ENCODE results near the gene SLC6A11.

The SLC6A11 gene

DNA sequence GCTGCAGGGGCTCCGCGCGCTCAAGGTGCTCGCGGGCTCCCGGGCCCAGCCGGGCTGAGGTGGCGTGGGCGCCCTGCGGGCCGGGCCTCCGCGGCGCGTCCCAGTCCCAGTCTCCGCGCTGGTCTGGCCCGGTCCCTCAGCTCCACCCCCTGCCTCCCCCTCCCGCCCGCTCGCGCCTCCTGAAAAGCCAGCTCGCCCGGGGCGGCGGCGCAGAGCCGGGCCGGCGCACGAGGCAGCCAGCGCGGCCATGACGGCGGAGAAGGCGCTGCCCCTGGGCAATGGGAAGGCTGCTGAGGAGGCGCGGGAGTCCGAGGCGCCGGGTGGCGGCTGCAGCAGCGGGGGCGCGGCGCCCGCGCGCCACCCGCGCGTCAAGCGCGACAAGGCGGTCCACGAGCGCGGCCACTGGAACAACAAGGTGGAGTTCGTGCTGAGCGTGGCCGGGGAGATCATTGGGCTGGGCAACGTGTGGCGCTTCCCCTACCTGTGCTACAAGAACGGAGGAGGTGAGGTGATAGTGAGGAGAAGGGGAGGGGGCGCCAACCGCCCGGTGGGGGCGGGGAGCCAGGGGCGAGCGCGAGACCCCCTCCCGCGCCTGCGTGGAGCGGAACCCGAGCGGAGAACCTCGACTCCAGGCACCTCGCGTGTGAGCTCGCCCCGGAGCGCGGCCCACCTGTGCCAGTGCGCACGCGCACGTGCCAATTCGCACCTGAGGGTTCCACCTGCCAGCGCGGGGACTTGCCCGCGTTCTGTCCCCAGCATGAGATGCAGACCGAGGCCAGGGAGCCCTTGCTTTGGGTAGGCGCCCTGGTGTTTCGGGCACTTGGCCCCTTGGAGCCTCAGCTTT, at the start of gene SLC6A11:
Gene SLC6A11, plus strand, starts transcription at position 210 of the 844 bp plus-strand sequence. Its CDS starts 38 bp downstream, at position 248.
- FAIRE-seq, result no peak

DNA sequence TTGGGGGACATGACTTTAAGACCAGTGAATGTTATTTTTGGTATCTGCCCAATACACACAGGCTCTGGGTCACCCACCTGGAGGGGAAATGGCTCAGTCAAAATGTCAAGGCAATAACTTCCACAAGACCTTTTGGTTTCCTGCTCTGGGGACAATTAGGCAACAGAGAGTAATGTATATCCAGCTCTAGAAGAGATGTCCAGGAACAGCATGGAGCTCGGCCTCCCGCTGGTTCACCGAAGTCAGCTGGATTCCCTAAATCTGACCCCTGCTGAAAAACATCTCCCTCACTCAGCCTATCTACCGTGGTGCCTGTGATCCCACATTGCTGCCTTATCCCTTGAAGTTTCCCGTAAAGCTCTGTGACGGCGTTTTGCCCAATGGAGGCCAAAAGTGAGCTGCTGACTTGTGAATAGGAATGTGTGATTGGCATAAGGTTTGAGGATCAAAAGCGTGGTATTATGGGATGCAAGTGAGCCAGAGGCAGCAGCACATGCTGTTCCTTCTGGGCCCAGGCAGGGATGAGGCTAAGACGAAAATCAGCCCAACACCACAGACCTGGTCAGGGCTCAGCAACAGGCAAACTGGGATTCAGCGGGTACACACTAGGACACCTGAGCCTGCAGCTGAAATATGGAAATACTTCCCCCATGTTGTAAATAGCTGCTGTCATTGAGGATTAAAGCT, 47.2 kb upstream of the SLC6A11 start:
- FAIRE-seq (no peak), DNase-seq (ENCODE audit: extremely low spot score, insufficient read length, low read depth) (no peak)

More for the DNA sequence above, at the start of gene SLC6A11:
- no peak for DNase-seq (ENCODE audit: extremely low spot score, insufficient read length, low read depth)

DNA sequence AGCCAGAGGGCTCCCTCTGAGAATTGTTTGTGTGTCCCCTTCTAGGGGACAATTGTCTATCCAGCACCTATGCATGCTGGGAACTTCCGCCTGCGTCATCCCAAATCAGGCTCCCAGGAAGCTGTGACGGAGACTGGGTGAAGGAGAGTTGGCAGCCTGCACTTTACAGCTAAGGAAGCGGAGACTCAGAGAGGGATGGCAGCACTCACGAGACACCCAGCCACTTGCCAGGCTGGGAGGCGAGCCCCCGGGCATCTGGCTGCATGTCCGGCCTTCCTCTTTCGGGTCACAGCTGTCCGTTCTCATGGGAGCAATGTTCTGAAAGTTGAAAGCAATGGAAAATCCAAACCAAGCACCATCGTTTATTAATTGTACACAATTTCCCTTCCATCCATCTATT, 45.5 kb upstream of the SLC6A11 start:
- no peak for FAIRE-seq
- no peak for DNase-seq (ENCODE audit: extremely low spot score, insufficient read length, low read depth)

DNA sequence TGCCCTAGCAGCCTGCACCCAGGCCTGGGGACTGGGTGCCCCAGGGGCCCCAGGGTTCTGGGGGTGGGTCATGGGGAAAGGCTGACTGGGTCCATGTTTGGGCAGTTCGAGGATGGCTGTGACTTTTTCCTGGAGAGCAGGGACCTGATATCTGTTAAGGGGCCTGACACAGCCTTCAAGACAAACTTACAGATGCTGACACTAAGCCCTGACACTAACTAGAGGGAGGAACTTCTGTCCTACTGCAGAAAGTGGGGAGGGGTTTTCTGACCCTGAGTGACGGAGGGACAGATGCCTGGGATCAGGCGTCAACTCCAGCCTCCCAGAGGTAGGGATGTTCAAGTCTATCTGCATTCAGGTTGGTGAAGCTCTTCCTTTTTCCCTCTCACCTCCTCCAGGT, 45.0 kb upstream of the SLC6A11 start:
- FAIRE-seq (no peak), DNase-seq (ENCODE audit: extremely low spot score, insufficient read length, low read depth) (no peak)

DNA sequence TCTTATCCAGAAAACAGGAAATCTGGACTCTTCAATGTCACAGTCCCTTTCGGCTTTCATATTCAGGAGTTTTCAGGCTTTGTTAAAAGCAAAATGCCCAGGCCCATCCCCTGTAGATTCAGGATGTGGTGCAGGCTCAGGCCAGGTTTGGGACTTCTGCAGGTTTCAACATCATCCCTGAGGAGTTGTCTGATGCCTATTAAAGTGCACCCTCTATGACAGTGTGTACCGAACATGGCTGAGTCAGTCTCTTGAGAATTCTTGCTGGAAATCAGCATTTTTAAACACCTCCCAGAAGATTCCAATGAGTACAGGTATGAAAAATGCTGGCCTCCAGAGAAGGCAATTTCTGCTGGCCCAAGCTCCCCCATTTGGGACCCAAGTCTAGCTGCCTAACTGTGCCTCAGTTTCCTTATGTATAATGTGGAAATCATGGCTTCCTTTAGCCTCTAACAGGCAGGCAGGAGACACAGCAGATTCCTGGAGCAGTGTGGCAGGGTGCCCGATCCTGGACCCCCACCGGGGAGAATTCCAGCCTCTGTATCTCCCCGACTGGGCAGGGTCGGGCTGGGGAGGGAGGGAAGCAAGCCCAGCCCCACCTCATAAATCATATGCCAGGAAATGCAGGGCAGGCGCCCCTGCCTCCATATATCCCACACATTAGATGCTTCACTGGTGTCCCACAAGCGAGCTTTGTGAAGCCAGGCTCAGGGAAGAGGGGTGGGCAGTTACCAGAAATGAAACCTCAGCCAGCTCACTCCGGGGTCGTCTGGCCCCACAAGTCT, 44.4 kb upstream of the SLC6A11 start:
- no peak for FAIRE-seq
- no peak for DNase-seq (ENCODE audit: extremely low spot score, insufficient read length, low read depth)

DNA sequence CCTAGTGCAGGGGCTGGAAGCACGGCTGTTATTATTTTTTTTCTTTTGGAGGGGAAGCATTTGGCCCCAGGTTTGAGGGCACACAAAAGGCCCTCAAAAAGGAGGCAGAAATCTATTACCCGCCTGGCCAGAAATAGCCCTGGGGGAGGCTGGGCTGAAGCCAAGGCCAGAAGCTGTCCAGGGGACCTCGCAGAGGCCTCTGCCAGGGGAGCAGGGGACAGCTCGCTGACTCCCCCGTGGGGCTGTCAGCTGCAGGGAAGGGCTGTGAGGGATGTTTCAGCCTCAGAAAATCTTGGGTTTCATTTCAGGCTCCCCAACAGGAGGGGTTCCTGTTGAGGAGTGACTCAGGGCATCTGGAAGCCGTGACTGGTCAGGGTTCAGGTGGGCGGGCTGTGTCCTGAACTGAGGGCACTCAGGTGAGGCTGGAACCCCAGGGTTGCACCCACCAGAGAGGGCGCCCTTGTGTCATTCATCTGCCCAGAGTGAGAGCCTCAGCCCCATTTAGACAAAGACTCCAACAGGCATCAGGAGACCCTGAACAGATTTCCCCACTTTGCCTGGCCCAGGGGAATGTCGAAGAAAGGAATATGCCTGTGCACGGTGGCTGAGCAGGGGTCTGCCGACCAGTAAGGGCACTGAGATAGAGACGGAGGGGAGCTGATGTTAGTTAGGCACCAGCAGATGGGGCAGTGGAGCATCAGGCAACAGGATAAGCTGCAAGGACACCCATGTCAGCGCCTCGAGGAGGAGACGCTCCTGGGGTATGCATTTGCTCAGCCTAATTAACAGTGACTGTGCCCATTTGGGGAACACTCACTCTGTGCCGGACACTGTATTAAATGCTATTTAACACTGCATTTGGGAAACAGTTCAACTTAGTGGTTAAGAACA, 43.5 kb upstream of the SLC6A11 start:
- DNase-seq (ENCODE audit: extremely low spot score, insufficient read length, low read depth) (no peak), FAIRE-seq (no peak)

DNA sequence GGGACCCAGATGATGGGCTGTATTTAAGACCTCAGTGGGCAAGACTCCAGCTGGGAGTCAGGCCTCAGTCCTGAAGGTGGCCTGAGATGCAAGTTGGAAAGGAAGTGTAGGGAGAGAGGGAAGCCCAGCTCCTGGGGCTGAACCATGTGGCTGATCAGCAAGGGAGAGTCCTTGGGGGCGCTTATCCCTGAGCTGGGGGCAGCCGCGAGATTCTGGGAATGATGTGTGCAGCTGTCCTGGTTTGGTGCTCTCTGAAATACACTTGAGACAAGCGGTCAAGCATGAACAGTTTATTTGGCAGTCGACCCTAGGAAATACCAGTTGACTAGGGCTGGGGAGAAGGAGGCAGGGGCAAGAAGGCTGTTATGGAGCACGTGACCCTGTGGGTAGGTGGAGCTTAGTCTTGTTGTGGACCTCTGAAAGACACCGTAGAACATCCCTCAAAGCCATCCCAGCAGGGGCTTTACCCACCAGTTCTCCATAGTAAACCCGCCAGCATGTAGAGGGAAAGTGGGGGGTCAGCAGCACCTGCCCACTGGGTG, 41.8 kb upstream of the SLC6A11 start:
- no peak for FAIRE-seq
- DNase-seq (ENCODE audit: extremely low spot score, insufficient read length, low read depth), result no peak

DNA sequence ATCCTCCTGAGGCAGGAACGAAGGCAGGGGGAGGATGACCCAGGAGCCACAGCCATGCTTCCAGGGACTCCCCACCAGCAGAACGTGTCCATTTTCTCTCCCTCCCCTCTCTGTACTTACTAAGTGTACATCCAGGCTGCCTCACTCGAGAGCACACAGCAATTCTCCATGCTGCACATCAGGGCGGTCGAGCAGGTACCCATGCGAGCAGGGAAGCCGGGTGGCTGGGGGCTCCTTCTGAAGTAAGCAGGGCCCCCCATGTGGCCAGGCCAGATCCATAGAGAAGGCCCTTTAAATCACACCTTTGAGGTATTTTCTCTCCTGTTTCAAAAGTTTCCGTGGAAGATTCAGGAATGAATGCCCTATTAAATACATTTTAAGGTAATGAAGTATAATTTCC, 41.2 kb upstream of the SLC6A11 start:
- no peak for DNase-seq (ENCODE audit: extremely low spot score, insufficient read length, low read depth)
- no peak for FAIRE-seq

DNA sequence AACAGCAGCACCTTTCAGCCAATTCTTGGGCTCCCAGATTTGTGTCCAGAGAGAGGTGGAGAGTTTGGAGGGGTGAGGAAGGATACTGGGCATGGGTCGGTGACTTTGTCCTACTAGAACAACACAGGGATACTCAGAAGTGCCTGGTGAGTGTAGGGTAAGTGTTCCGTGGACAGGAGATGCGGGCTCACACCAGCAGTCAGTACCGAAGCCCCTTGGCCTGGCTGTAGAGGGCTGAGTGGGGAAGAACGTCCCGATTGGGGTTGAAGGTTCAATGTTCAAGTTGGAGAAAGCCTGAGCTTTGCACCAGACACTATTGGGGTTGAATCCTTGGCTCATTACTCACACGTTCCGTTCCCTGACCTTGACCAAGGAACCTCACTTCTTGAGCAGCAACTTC, 40.8 kb upstream of the SLC6A11 start:
- DNase-seq (ENCODE audit: extremely low spot score, insufficient read length, low read depth), result no peak
- FAIRE-seq, result no peak

DNA sequence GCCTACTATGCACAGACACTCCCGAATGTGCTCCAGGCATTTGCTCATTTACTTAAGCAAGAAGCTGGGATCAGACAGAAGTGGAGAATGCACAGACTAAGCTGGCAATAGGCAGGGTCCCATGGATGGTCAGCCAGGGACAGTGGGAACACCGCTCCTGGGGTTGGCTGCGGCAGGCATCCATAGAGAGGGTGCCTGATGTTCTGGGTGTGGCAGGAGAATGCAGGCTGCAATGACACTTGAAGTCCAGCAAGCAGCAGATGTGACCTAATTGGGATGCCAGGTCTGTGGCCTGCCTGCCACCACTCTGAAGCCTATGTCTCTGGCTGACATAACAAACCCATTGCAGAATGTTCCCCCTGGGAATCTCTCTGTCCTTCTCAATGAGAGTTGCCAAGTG, 40.2 kb upstream of the SLC6A11 start:
- no peak for DNase-seq (ENCODE audit: extremely low spot score, insufficient read length, low read depth)

DNA sequence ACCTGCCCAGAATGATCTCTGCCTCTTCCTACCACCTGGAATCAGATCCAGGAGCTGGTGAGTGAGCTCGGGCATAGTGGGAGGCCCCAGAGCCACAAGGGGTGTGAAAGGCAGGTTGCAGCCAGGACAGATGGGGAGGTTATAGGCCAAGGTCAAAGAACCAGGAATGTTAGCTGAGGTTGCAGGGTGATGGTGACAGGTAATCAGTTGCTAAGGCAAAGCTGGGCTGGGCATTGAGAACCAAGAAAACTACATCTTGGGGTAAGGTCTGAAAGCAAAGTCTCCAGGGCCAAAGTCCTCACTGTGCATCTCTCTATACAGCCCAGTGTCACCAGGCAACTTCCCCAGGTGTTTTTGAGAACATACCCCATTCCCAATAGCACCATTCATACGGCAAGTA, 38.4 kb upstream of the SLC6A11 start:
- no peak for FAIRE-seq
- no peak for DNase-seq (ENCODE audit: extremely low spot score, insufficient read length, low read depth)

More for the DNA sequence above, 40.2 kb upstream of the SLC6A11 start:
- no peak for FAIRE-seq

DNA sequence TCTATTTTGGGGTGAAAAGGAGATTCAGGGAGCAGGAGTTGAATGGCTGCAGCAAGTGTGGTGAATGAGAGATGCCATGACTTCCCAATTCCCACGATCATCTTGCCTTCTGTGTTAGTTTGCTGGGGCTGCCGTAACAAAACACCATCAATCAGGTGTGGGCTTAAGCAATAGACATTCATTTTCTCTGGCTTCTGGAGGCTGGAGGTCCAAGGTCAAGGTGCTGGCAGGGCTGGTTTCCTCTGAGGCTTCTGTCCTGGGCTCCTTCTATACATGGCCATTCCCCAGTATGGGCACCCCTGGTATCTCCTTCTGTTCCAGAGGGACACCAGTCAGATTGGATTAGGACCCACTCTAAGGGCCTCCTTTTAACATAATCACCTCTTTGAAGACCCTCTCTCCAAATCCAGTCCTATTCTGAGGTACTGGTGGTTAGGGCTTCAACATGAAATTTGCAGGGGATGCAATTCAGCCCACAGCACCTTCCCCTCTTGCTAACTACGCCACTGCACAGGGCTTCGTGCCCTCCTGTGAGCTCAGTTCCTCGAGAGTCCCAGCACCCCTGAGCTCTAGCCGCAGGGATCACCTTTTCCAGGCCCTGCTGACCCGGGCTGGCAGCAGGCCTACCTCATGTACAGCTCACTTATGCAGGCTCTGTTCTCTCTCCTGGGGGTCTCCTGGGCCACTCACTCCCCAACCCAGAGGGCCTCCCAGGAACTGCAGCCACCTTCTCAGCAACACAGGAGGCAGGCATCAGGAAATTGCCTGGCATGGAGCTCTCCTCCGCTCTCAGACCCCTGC, 37.3 kb upstream of the SLC6A11 start:
- no peak for DNase-seq (ENCODE audit: extremely low spot score, insufficient read length, low read depth)
- FAIRE-seq, result no peak

DNA sequence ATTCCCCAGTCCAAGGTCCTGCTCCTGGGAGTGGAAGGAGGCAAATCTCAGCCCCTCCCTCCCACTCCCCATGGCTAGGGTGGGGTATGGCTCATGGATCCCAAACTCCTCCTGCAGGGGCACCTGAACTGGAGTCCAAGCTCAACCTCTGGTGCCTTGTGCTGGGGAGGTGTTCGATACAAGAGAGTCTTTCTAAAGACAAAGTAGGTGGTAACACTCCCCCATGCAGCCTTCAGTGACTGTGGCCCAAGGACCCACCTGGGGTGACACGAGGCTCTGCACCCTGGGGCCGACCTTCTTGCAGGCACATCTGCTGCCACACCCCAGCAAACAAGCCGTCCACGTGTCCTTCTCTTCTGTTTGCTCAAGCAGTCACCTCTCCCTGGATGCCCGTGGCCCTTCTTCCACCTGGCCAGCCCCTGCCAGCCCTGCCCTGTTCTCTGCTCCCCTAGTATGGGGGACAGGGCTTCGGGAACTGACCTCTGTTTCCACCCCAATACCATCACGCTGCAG, 36.7 kb upstream of the SLC6A11 start:
- DNase-seq (ENCODE audit: extremely low spot score, insufficient read length, low read depth) (no peak), FAIRE-seq (no peak)

DNA sequence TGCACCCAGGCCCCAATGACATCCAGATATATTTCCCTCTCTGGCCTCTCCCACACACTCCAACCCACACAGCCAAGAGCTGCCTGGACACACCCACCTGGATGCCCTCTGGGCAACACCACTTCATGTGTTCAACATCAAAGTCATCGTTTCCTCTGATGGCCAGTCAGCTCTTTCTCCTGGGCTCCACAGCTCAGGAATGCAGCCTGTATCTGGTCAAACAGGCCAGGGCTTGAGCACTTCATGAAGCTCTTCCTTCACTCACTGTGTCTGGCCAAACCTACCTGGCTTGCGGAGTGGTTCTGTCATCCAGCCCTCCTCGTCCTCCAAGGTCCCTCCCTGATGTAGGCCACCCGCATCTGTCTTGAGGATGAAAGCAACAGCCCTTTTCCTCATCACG, 35.8 kb upstream of the SLC6A11 start:
- FAIRE-seq (no peak), DNase-seq (ENCODE audit: extremely low spot score, insufficient read length, low read depth) (no peak)

DNA sequence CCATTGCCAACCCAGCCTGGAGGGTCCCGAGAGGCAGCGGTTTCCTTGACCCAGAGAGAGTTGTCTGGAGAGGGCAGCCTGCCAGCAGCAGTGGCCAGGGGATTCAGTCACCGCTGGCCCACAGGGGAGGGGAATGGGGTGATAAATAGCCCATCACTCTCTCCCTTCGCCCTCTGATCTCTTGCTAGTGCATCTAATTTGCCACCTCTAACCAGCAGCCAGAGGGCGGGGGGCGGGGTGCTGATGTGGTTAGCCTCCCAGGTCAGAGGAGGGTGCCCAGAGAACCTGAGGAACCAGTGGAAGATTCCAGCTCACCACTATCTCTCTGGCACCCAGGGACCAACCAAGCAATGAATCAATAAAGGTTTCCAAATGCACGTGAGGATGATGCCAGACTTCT, 35.1 kb upstream of the SLC6A11 start:
- FAIRE-seq (no peak), DNase-seq (ENCODE audit: extremely low spot score, insufficient read length, low read depth) (no peak)

DNA sequence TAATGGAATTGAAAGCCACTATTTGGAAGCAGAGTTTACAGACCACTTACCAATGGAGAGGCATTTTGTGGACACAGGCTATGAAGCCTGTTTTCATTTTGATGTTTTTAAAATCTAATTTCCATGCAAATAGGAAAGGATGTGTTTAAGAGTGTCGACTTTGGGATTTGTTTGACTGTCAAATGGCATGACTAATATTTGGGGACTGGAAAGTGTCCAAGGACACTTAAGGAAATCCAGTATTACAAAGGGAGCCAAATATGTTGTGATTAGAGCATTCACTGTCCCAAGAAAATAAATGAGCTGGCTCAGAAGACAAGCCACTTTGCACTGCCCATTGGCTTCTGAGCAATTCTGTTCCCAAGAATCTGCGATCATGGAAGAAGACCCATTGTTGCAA, 34.0 kb upstream of the SLC6A11 start:
- DNase-seq (ENCODE audit: extremely low spot score, insufficient read length, low read depth), result no peak
- no peak for FAIRE-seq

DNA sequence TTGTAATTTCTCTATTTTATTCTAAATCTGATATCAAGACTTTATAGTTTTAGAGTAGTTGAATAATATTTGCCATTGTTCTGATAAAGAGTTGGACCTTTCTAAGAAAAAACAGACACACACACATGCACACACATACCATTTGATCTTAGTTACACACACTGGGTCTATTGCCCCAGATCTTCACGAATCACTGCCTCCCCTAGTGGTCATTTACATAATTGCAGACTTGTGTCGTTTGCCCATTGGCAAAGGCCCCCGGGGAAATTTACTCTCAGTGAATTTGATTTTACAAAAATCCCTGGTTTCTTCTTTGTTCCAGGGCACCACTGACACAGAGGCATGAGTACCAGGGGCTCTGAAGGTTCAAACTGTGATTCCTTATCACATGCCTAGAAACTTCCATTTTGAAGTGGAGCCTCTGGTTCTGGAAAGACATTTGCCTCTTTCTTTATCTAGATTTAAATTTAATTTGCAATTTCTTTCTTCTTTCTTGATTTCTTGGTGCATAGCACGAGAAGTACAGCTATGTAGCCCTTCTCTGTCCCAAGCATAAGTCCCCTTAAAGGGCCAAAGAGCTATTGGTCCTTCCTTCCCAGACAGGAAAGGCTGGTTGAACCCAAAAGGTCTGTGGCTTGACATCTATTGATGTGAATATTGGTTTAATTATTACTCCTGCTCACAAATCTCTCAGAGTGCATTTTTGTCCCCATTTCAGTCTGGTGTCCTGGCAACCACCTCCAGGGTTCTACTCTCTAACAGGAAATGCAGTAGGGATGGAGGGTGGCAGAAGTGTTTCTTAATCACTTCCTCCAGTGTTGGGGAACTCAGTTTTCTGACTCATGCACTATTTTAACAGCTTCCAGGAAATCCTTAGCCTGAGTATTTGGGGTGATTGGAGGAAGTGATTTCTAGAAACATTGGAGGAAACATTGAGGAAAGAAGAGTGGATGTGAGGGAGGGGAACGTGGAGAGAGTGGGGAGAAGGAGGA, 32.4 kb upstream of the SLC6A11 start:
- no peak for DNase-seq (ENCODE audit: extremely low spot score, insufficient read length, low read depth)

More for the DNA sequence above, 32.4 kb upstream of the SLC6A11 start:
- FAIRE-seq, result peak; percentile 72

All from GM18507 (cell line).